A549 (cell line): Measurements from ENCODE around the gene PYROXD2. TPM values are rescaled to one million over a fixed set of nuclear protein-coding genes. Genes with fewer than 3 reads are reported as not detected.

Source experiments
- ATAC-seq, 2 experiments: fragments of 200-7000 bp in 1 of 2; fragments of >200 bp in 1 of 2; cut with Nextera tagmentation in 1 of 2; cut with Tn5 transposase in 1 of 2; 3 replicates each; pipeline versions ENCODE4 v1.8.0 to v1.9.1; 2018 to 2020; ENCODE audit warnings: mild to moderate bottlenecking in 1 of 2, moderate library complexity in 1 of 2
- CTCF ChIA-PET: fragments of 300-600 bp; sonication (Branson Sonifier 250); formaldehyde crosslinking; extraction: SDS; loops from one replicate; lab custom pipeline; 2021; ENCODE audit warnings: antibody characterized with exemption, inconsistent platforms; lab: Yijun Ruan, JAX
- POLR2A ChIA-PET: fragments of 350-600 bp; formaldehyde crosslinking; extraction: SDS; loops from one replicate; lab custom pipeline; 2021; ENCODE audit warnings: antibody characterized with exemption, inconsistent platforms; lab: Yijun Ruan, JAX
- DNase-seq, 2 experiments: peaks; one replicate each; pipeline versions ENCODE4 v3.0.0 to v3.0.0-alpha.2; 2011 to 2016; ENCODE audit warnings: low read depth in 1 of 2, low spot score in 1 of 2
- FAIRE-seq: peaks from 2 replicates; lab custom pipeline; 2011; peaks lifted over from hg19 to GRCh38; lab: Jason Lieb, UNC
- H3K27ac ChIP-seq, 2 experiments: fragments of >200 bp; sonication (Bioruptor Twin); formaldehyde crosslinking; 3 replicates each; pipeline ENCODE4 v1.5.1; 2016 to 2017
- H3K4me1 ChIP-seq: fragments of >200 bp; sonication (Bioruptor Twin); formaldehyde crosslinking; 3 replicates; pipeline ENCODE4 v1.6.1; 2016
- H3K4me2 ChIP-seq: fragments of >200 bp; sonication (Bioruptor Twin); formaldehyde crosslinking; 3 replicates; pipeline ENCODE4 v1.6.1; 2016
- H3K4me3 ChIP-seq: fragments of >200 bp; sonication (Bioruptor Twin); formaldehyde crosslinking; 3 replicates; pipeline ENCODE4 v1.5.1; 2016
- H3K9me3 ChIP-seq: fragments of >200 bp; sonication (Bioruptor Twin); formaldehyde crosslinking; 3 replicates; pipeline ENCODE4 v1.6.1; 2016
- BCL3 ChIP-seq: fragments of >200 bp; sonication (Bioruptor Twin); formaldehyde crosslinking; IDR thresholded peaks from 3 replicates; pipeline ENCODE4 v1.6.1; 2016
- BHLHE40 ChIP-seq: IDR thresholded peaks from 2 replicates; pipeline ENCODE4 v1.6.1; 2012; ENCODE audit warnings: low read depth, low read length, inconsistent platforms
- CBX2 ChIP-seq: fragments of 200-600 bp; sonication (generic); IDR thresholded peaks from 2 replicates; pipeline ENCODE4 v1.6.1; 2016; ENCODE audit warnings: low read depth, mild to moderate bottlenecking, borderline replicate concordance
- CBX8 ChIP-seq: fragments of 200-600 bp; sonication (generic); IDR thresholded peaks from 2 replicates; pipeline ENCODE4 v1.6.1; 2016
- CEBPB ChIP-seq, 2 experiments: fragments of >200 bp in 1 of 2; sonication (Bioruptor Twin) in 1 of 2; formaldehyde crosslinking in 1 of 2; IDR thresholded peaks; 2 replicates each; pipeline ENCODE4 v1.6.1; 2012 to 2016
- CHD2 ChIP-seq: fragments of 150-350 bp; IDR thresholded peaks from 2 replicates; pipeline ENCODE4 v1.6.1; 2014; ENCODE audit warnings: low read length; ENCODE audit not compliant: partially characterized antibody
- CHD4 ChIP-seq: fragments of 200-600 bp; sonication (generic); IDR thresholded peaks from 2 replicates; pipeline ENCODE4 v1.6.1; 2016; ENCODE audit warnings: antibody characterized with exemption, mild to moderate bottlenecking, borderline replicate concordance
- EHF ChIP-seq: fragments of 250-450 bp; sonication (Bioruptor Pico); IDR thresholded peaks from 2 replicates; pipeline ENCODE4 v1.5.0; 2020; ENCODE audit warnings: mild to moderate bottlenecking
- EHMT2 ChIP-seq: fragments of 200-600 bp; sonication (generic); IDR thresholded peaks from 2 replicates; pipeline ENCODE4 v1.6.1; 2016; ENCODE audit warnings: antibody characterized with exemption, low read depth, mild to moderate bottlenecking, moderate library complexity
- ELK1 ChIP-seq: fragments of 150-350 bp; IDR thresholded peaks from 2 replicates; pipeline ENCODE4 v1.6.1; 2014; ENCODE audit warnings: low read depth, mild to moderate bottlenecking, low read length
- EP300 ChIP-seq, 2 experiments: fragments of >200 bp; sonication (Bioruptor Twin); formaldehyde crosslinking; IDR thresholded peaks; 2 replicates in 1 of 2; 3 replicates in 1 of 2; pipeline ENCODE4 v1.6.1; 2016 to 2017
- GATA3 ChIP-seq: IDR thresholded peaks from 2 replicates; pipeline ENCODE4 v1.6.1; 2012; ENCODE audit warnings: borderline replicate concordance
- HDAC2 ChIP-seq: fragments of 200-600 bp; sonication (generic); IDR thresholded peaks from 2 replicates; pipeline ENCODE4 v1.6.1; 2016
- HEYL ChIP-seq: fragments of 250-450 bp; sonication (Bioruptor Pico); IDR thresholded peaks from 2 replicates; pipeline ENCODE4 v1.8.0; 2021; ENCODE audit warnings: mild to moderate bottlenecking, moderate library complexity
- HMGXB4 ChIP-seq: fragments of 250-450 bp; sonication (Bioruptor Pico); IDR thresholded peaks from 2 replicates; pipeline ENCODE4 v1.5.0; 2021; ENCODE audit warnings: mild to moderate bottlenecking, moderate library complexity, borderline replicate concordance
- HOXB13 ChIP-seq: fragments of 250-450 bp; sonication (Bioruptor Pico); IDR thresholded peaks from 2 replicates; pipeline ENCODE4 v1.5.0; 2020; ENCODE audit warnings: low read depth, mild to moderate bottlenecking, moderate library complexity
- JUN ChIP-seq, 2 experiments: fragments of >200 bp; sonication (Bioruptor Twin); formaldehyde crosslinking; IDR thresholded peaks; 2 replicates in 1 of 2; 3 replicates in 1 of 2; pipeline ENCODE4 v1.6.1; 2016 to 2017
- KDM5A ChIP-seq: fragments of 200-600 bp; sonication (generic); IDR thresholded peaks from 2 replicates; pipeline ENCODE4 v1.6.1; 2016; ENCODE audit warnings: antibody characterized with exemption, mild to moderate bottlenecking
- MAZ ChIP-seq: fragments of 150-350 bp; IDR thresholded peaks from 2 replicates; pipeline ENCODE4 v1.6.1; 2014; ENCODE audit warnings: antibody characterized with exemption, low read depth, low read length, borderline replicate concordance
- PBX3 ChIP-seq: IDR thresholded peaks from 2 replicates; pipeline ENCODE4 v1.6.1; 2012
- POLR2A ChIP-seq: IDR thresholded peaks from 2 replicates; pipeline ENCODE4 v1.6.1; 2012; ENCODE audit warnings: mild to moderate bottlenecking, low read length
- POLR2AphosphoS2 ChIP-seq: conservative IDR thresholded peaks from 2 replicates; pipeline ENCODE4 v1.6.1; 2012; ENCODE audit warnings: low read length, improper control_type of control experiment, inconsistent platforms
- RCOR1 ChIP-seq: fragments of 150-350 bp; IDR thresholded peaks from 2 replicates; pipeline ENCODE4 v1.6.1; 2014; ENCODE audit warnings: antibody characterized with exemption, low read length, low read depth
- RFX5 ChIP-seq: fragments of 450-650 bp; IDR thresholded peaks from 2 replicates; pipeline ENCODE4 v1.7.1; 2014; ENCODE audit warnings: antibody characterized with exemption, mild to moderate bottlenecking, moderate library complexity
- RNF2 ChIP-seq: fragments of 200-600 bp; sonication (generic); IDR thresholded peaks from 2 replicates; pipeline ENCODE4 v1.6.1; 2016; ENCODE audit warnings: low read depth, mild to moderate bottlenecking, antibody characterized with exemption, moderate library complexity, borderline replicate concordance
- SREBF2 ChIP-seq: fragments of 450-650 bp; IDR thresholded peaks from 2 replicates; pipeline ENCODE4 v1.6.1; 2014; ENCODE audit warnings: mild to moderate bottlenecking, moderate library complexity
- TFCP2L1 ChIP-seq: fragments of 250-450 bp; sonication (Bioruptor Pico); IDR thresholded peaks from 2 replicates; pipeline ENCODE4 v1.5.0; 2021; ENCODE audit warnings: mild to moderate bottlenecking
- ZC3H11A ChIP-seq: fragments of 450-650 bp; IDR thresholded peaks from 2 replicates; pipeline ENCODE4 v1.6.1; 2014; ENCODE audit warnings: antibody characterized with exemption, mild to moderate bottlenecking
- WGBS: methylation state at CpG from one replicate; pipeline ENCODE4 v1.1.6; 2017; ENCODE audit errors: missing lambda C conversion rate; 5-methylcytosine and 5-hydroxymethylcytosine counted together
- polyA plus RNA-seq, 4 experiments: library from polyadenylated mRNA; depleted of rRNA in 3 of 4; stranded (reverse); fragments of >200 nt; fragmentation: RNase III in 1 of 4; extraction: RNeasy Plus Mini Kit Qiagen cat#74134 plus additional on column Dnase treatment in 1 of 4; gene quantifications; 2 replicates in 3 of 4; 3 replicates in 1 of 4; pipeline ENCODE4 v1.2.3, GENCODE V29; 2011 to 2017

PYROXD2 gene
- polyA plus RNA-seq, 2 of the 4 experiments (the other 2 are of a cell fraction), result 4.6 to 6.3 TPM

GRCh38 chr10:98361131-98362025 is 53.6 kb downstream of the PYROXD2 start:
- DNase-seq (peak in 1 of 2 experiments; percentile 13), ATAC-seq (peak in 1 of 2 experiments; percentile 65; a peak in 2 of 6 replicates), FAIRE-seq (no peak)
- Histone ChIP-seq H3K4me2 (no peak overlapping the region), H3K27ac (no peak overlapping the region), H3K4me1 (no peaks in the 10 kb centered on the region), H3K9me3 (no peaks in the 10 kb centered on the region), H3K4me3 (no peak overlapping the region)
- 67% methylated on average over 15 of the region's 15 CpGs for WGBS
- no peak for TF ChIP-seq JUN (IDR thresholded peaks at IDR 0.05)
- TF ChIP-seq CBX2, result no peak
- TF ChIP-seq RNF2, result no peak
- TF ChIP-seq CEBPB (IDR thresholded peaks at IDR 0.05), result no peak
- TF ChIP-seq MAZ, result no peak
- no peak for TF ChIP-seq EP300 (IDR thresholded peaks at IDR 0.05)
- no peak for TF ChIP-seq HDAC2
- no peak for TF ChIP-seq POLR2AphosphoS2
- no peak for TF ChIP-seq RCOR1
- no peak for TF ChIP-seq PBX3
- no peak for TF ChIP-seq BHLHE40
- no peak for TF ChIP-seq GATA3
- no peak for TF ChIP-seq EHMT2
- TF ChIP-seq POLR2A, result no peak
- TF ChIP-seq EHF (CRISPR knock-in tag), result no peak
- TF ChIP-seq HEYL (CRISPR knock-in tag), result no peak
- TF ChIP-seq CHD4, result no peak
- TF ChIP-seq SREBF2, result no peak
- TF ChIP-seq BCL3, result no peak
- ChIA-PET CTCF (interaction anchor here (1.2 kb wide), 1 partner anchor 10 kb away, joined by 3 read pairs; no protein-coding TSS in a partner anchor), POLR2A (no interaction called here)

- WGBS, result 30% methylated on average over 5 of the region's 5 CpGs
- Histone ChIP-seq H3K4me3 (no peak overlapping the region), H3K4me2 (no peak overlapping the region), H3K9me3 (no peaks in the 10 kb centered on the region), H3K27ac (no peak overlapping the region), H3K4me1 (no peaks in the 10 kb centered on the region)
- CTCF ChIA-PET, result interaction anchor here (1.4 kb wide), 1 partner anchor 47 kb away, joined by 3 read pairs; no protein-coding TSS in a partner anchor
- ATAC-seq (no peak), DNase-seq (no peak), FAIRE-seq (no peak)
- no peak for TF ChIP-seq CHD2
- TF ChIP-seq HDAC2, result no peak
- TF ChIP-seq KDM5A, result no peak
- TF ChIP-seq HMGXB4, result no peak
- no peak for TF ChIP-seq TFCP2L1
- no peak for TF ChIP-seq RFX5
- no peak for TF ChIP-seq HOXB13 (CRISPR knock-in tag)
- no peak for TF ChIP-seq CBX8
- TF ChIP-seq ZC3H11A, result no peak
- TF ChIP-seq JUN (IDR thresholded peaks at IDR 0.05), result no peak
- no peak for TF ChIP-seq EHF (CRISPR knock-in tag)
- no peak for TF ChIP-seq ELK1
- TF ChIP-seq EP300 (IDR thresholded peaks at IDR 0.05), result no peak
- POLR2A ChIA-PET, result interaction anchor here (1.4 kb wide), 1 partner anchor 57 kb away, joined by 3 read pairs; the partner anchor contains the start of gene PYROXD2
Measured at GRCh38 chr10:98357194-98357822, 57.7 kb downstream of the PYROXD2 start.
